Right lobe of liver (tissue), 4 donors: ENCODE measurements around the gene KCNE3.

Experiments used
- CTCF ChIP-seq, 4 donors: fragments of 200-600 bp in 3 of 4; fragments of 450-650 bp in 1 of 4; IDR thresholded peaks; one replicate each; pipeline versions ENCODE4 v1.5.1 to v1.8.0; 2016 to 2022; ENCODE audit warnings: antibody characterized with exemption in 4 of 4, mild to moderate bottlenecking in 2 of 4
- POLR2A ChIP-seq: fragments of 450-650 bp; IDR thresholded peaks from one replicate; pipeline ENCODE4 v1.6.1; 2017; ENCODE audit warnings: antibody characterized with exemption, mild to moderate bottlenecking
- donor health status: DM: no; HTN: no; CAD: no.
- donor health status: DM: no; HTN: no; CAD: no.
- donor health status: DM: no; HTN: yes; CAD: no.

DNA sequence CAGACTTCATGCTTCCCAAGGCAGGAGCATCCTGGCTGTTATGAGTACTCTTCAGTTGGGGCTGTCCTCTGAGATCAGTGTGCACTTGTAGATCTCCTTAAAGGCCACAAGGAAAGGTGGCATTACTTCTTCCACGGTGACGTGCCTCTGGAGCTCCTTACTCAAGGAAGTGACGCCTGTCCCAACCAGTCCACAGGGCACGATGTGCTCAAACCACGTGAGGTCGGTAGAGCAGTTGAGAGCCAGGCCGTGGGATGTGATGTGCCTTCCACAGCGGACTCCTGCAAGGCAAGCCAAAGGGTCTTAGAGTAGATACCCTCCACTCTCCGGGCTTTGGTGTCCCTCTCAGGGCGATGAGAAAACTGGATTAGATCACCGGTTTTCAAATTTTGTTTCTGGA lies 24.7 kb upstream of the KCNE3 start:
- TF ChIP-seq CTCF (IDR thresholded peaks at IDR 0.05) (no peak), POLR2A (no peak)
